Activated naive CD8-positive, alpha-beta T cell treated with anti-CD3 and anti-CD28 coated beads, Interleukin-2, amount 10 ng/mL, durations not matched to agents 7 days and 5 days (primary cell): Measurements from ENCODE around the gene CLCN1. TPM values are rescaled to one million over a fixed set of nuclear protein-coding genes. Genes with fewer than 3 reads are reported as not detected.

ENCODE experiments used
- ATAC-seq: fragments of 150-1000 bp; cut with Tn5 transposase; one replicate; pipeline ENCODE4 v1.10.0; 2021; ENCODE audit warnings: low read depth, moderate library complexity
- POLR2A ChIA-PET: fragments of 350-600 bp; sonication (Branson Sonifier 250); formaldehyde crosslinking; loops from one replicate; lab custom pipeline; 2021; ENCODE audit warnings: antibody characterized with exemption; lab: Charles Lee
- DNase-seq: peaks from one replicate; pipeline ENCODE4 v3.0.0; 2021
- H3K27ac Mint-ChIP-seq: one replicate; pipeline ENCODE4 v1.8.0; 2022; ENCODE audit warnings: mild to moderate bottlenecking, mixed read lengths
- H3K27me3 Mint-ChIP-seq: one replicate; pipeline ENCODE4 v1.8.0; 2022; ENCODE audit warnings: mild to moderate bottlenecking, moderate library complexity, mixed read lengths
- H3K36me3 Mint-ChIP-seq: one replicate; pipeline ENCODE4 v1.8.0; 2021; ENCODE audit warnings: mild to moderate bottlenecking, mixed read lengths
- H3K4me1 Mint-ChIP-seq: one replicate; pipeline ENCODE4 v1.8.0; 2021; ENCODE audit warnings: mixed read lengths
- H3K4me3 Mint-ChIP-seq: one replicate; pipeline ENCODE4 v1.8.0; 2022; ENCODE audit warnings: mild to moderate bottlenecking, moderate library complexity, mixed read lengths
- H3K9me3 Mint-ChIP-seq: one replicate; pipeline ENCODE4 v1.8.0; 2021; ENCODE audit warnings: mixed read lengths
- total RNA-seq, 2 experiments: library from RNA; stranded (reverse); gene quantifications; one replicate each; pipeline ENCODE4 v1.2.3, GENCODE V29; 2021

The CLCN1 gene
- total RNA-seq, 2 experiments from 2014 or later, result 0.08 TPM; not detected in 1

DNA sequence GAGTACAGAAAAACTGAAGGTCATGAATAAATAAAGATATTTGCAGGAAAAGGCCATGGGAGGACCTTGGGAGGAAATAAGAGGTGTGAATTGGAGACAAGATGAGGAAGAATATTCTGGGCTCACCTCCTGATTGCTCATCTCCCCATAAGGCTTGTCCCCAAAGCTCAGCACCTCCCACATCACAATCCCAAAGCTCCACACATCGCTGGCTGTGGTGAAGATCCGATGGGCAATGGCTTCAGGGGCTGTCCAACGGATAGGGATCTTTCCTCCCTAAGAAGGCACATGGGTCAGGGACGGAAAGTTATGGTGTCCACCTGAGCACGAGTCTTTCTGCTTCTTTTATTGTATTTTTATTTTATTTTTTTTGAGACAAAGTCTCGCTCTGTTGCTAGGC lies 78.2 kb downstream of the CLCN1 start:
- ATAC-seq, result no peak
- no peak overlapping the region for H3K4me3 Mint-ChIP-seq
- no peak for DNase-seq
- H3K27me3 Mint-ChIP-seq, result no peaks in the 10 kb centered on the region
- no peaks in the 10 kb centered on the region for H3K9me3 Mint-ChIP-seq
- H3K27ac Mint-ChIP-seq, result peak overlapping the region; percentile 54
- peaks cover 19% of the 10 kb centered on the region for H3K4me1 Mint-ChIP-seq
- POLR2A ChIA-PET, result interaction anchor here (0.8 to 6.7 kb wide), 2 partner anchors 10 to 14 kb away, joined by 3 to 40 read pairs; partner anchors contain the start of gene EPHA1
- peaks cover 20% of the 10 kb centered on the region for H3K36me3 Mint-ChIP-seq

GRCh38 chr7:143394777-143395176 lies 78.9 kb downstream of the CLCN1 start:
- Mint-ChIP-seq H3K4me1 (peaks cover 13% of the 10 kb centered on the region), H3K27me3 (no peaks in the 10 kb centered on the region), H3K27ac (peak overlapping the region; percentile 81), H3K4me3 (peak overlapping the region; percentile 68), H3K9me3 (no peaks in the 10 kb centered on the region), H3K36me3 (peaks cover 14% of the 10 kb centered on the region)
- POLR2A ChIA-PET, result interaction anchor here (0.8 to 1.0 kb wide), 2 partner anchors 9 to 11 kb away, joined by 3 read pairs; no protein-coding TSS in a partner anchor
- ATAC-seq (no peak), DNase-seq (no peak)

- Mint-ChIP-seq H3K36me3 (peaks cover 10% of the 10 kb centered on the region), H3K27ac (peak overlapping the region; percentile 81), H3K9me3 (no peaks in the 10 kb centered on the region), H3K27me3 (no peaks in the 10 kb centered on the region), H3K4me1 (peaks cover 11% of the 10 kb centered on the region), H3K4me3 (peak overlapping the region; percentile 68)
- DNase-seq, result no peak
- ATAC-seq, result no peak
- POLR2A ChIA-PET, result interaction anchor here (1.0 kb wide), 1 partner anchor 9 kb away, joined by 3 read pairs; no protein-coding TSS in a partner anchor
Measured at GRCh38 chr7:143395187-143396149, 79.6 kb downstream of the CLCN1 start.

DNA sequence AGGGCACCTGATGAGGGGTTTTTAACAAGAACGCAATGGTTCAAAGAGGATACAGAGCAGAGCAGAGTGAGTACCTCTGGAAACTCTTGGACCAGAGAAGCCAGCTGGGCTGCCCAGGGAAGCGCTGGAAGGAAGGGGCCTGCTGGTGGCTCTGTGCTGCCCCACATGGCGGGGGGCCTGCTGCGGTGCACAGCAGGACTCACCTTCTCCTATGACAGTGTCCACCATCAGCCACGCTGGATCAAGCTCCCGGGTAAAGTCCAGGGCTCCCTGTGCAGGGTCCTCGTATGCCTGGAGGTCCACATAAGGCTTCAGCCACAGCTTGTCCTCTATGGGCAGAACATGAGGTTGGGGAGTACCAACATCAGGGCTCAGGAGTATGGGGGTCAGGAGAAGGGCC lies 80.3 kb downstream of the CLCN1 start:
- Mint-ChIP-seq H3K9me3 (no peaks in the 10 kb centered on the region), H3K4me3 (no peak overlapping the region), H3K36me3 (peaks cover 9% of the 10 kb centered on the region), H3K4me1 (peaks cover 11% of the 10 kb centered on the region), H3K27me3 (no peaks in the 10 kb centered on the region), H3K27ac (no peak overlapping the region)
- no peak for ATAC-seq
- POLR2A ChIA-PET, result interaction anchor here (1.5 kb wide), 1 partner anchor 11 kb away, joined by 3 read pairs; no protein-coding TSS in a partner anchor
- DNase-seq, result no peak

- H3K27me3 Mint-ChIP-seq, result no peaks in the 10 kb centered on the region
- peaks cover 9% of the 10 kb centered on the region for H3K36me3 Mint-ChIP-seq
- no peaks in the 10 kb centered on the region for H3K9me3 Mint-ChIP-seq
- POLR2A ChIA-PET, result interaction anchor here (1.5 kb wide), 2 partner anchors 10 to 17 kb away, joined by 3 to 5 read pairs; no protein-coding TSS in a partner anchor
- no peak overlapping the region for H3K27ac Mint-ChIP-seq
- ATAC-seq, result no peak
- H3K4me1 Mint-ChIP-seq, result peaks cover 11% of the 10 kb centered on the region
- no peak overlapping the region for H3K4me3 Mint-ChIP-seq
- DNase-seq, result no peak
Measured at GRCh38 chr7:143396625-143397556, 81.0 kb downstream of the CLCN1 start.

- H3K27ac Mint-ChIP-seq, result peak overlapping the region; percentile 49
- H3K4me1 Mint-ChIP-seq, result peaks cover 12% of the 10 kb centered on the region
- no peaks in the 10 kb centered on the region for H3K27me3 Mint-ChIP-seq
- H3K9me3 Mint-ChIP-seq, result no peaks in the 10 kb centered on the region
- POLR2A ChIA-PET, result interaction anchor here (1.5 kb wide), 2 partner anchors 9 to 18 kb away, joined by 3 to 5 read pairs; no protein-coding TSS in a partner anchor
- no peak overlapping the region for H3K4me3 Mint-ChIP-seq
- DNase-seq (no peak), ATAC-seq (no peak)
- H3K36me3 Mint-ChIP-seq, result peaks cover 10% of the 10 kb centered on the region
Measured at GRCh38 chr7:143397710-143398530, 82.0 kb downstream of the CLCN1 start.

- Mint-ChIP-seq H3K36me3 (peaks cover 9% of the 10 kb centered on the region), H3K4me1 (peaks cover 12% of the 10 kb centered on the region), H3K27ac (no peak overlapping the region), H3K9me3 (no peaks in the 10 kb centered on the region), H3K27me3 (no peaks in the 10 kb centered on the region), H3K4me3 (no peak overlapping the region)
- ATAC-seq (no peak), DNase-seq (no peak)
- POLR2A ChIA-PET, result no interaction called here
Measured at GRCh38 chr7:143398616-143399015, 82.7 kb downstream of the CLCN1 start.

GRCh38 chr7:143399151-143399550 lies 83.2 kb downstream of the CLCN1 start:
- DNase-seq (no peak), ATAC-seq (no peak)
- Mint-ChIP-seq H3K27me3 (no peaks in the 10 kb centered on the region), H3K4me3 (no peak overlapping the region), H3K9me3 (no peaks in the 10 kb centered on the region), H3K36me3 (peaks cover 8% of the 10 kb centered on the region), H3K27ac (no peak overlapping the region), H3K4me1 (peaks cover 12% of the 10 kb centered on the region)
- POLR2A ChIA-PET, result no interaction called here

GRCh38 chr7:143399642-143400041 lies 83.7 kb downstream of the CLCN1 start:
- no peaks in the 10 kb centered on the region for H3K9me3 Mint-ChIP-seq
- no peaks in the 10 kb centered on the region for H3K27me3 Mint-ChIP-seq
- peaks cover 10% of the 10 kb centered on the region for H3K36me3 Mint-ChIP-seq
- POLR2A ChIA-PET, result no interaction called here
- H3K4me3 Mint-ChIP-seq, result no peak overlapping the region
- H3K4me1 Mint-ChIP-seq, result peaks cover 12% of the 10 kb centered on the region
- ATAC-seq (no peak), DNase-seq (no peak)
- no peak overlapping the region for H3K27ac Mint-ChIP-seq

GRCh38 chr7:143401265-143401664 lies 85.4 kb downstream of the CLCN1 start:
- peaks cover 11% of the 10 kb centered on the region for H3K4me1 Mint-ChIP-seq
- H3K9me3 Mint-ChIP-seq, result no peaks in the 10 kb centered on the region
- H3K4me3 Mint-ChIP-seq, result no peak overlapping the region
- ATAC-seq, result no peak
- H3K36me3 Mint-ChIP-seq, result peaks cover 9% of the 10 kb centered on the region
- POLR2A ChIA-PET, result interaction anchor here (1.3 kb wide), 1 partner anchor 17 kb away, joined by 4 read pairs; no protein-coding TSS in a partner anchor
- H3K27ac Mint-ChIP-seq, result no peak overlapping the region
- no peak for DNase-seq
- no peaks in the 10 kb centered on the region for H3K27me3 Mint-ChIP-seq
